MM.1S (cell line): ENCODE data around the gene ARHGAP31.
A peak's percentile ranks its signal among the peaks of the same experiment; 100 is the strongest.
"Not testable (repeated sequence)": the region's sequence is repeated elsewhere in the genome, so short reads cannot be mapped to it uniquely, and the experiment has no call there.

Source experiments
- DNase-seq: peaks from one replicate; pipeline ENCODE4 v3.0.0-alpha.2; 2015
- H2AFZ ChIP-seq: fragments of 300-600 bp; sonication (generic); 2 replicates; pipeline ENCODE4 v1.6.0; 2016; ENCODE audit warnings: antibody characterized with exemption, low read length
- H3F3A ChIP-seq: fragments of 300-600 bp; sonication (generic); 2 replicates; pipeline ENCODE4 v1.6.1; 2016; ENCODE audit warnings: mild to moderate bottlenecking, antibody characterized with exemption, low read length, moderate library complexity, mixed read lengths; ENCODE audit not compliant: insufficient read depth
- H3K27ac ChIP-seq: fragments of 300-600 bp; sonication (generic); 2 replicates; pipeline ENCODE4 v1.5.1; 2016; ENCODE audit warnings: mild to moderate bottlenecking, low read length
- H3K27me3 ChIP-seq: fragments of 300-600 bp; sonication (generic); replicated peaks from 2 replicates; pipeline ENCODE4 v1.6.0; 2016; ENCODE audit warnings: low read length; ENCODE audit not compliant: insufficient read depth
- H3K36me3 ChIP-seq: fragments of 300-600 bp; sonication (generic); replicated peaks from 2 replicates; pipeline ENCODE4 v1.6.1; 2016; ENCODE audit warnings: mild to moderate bottlenecking, low read length, mixed read lengths; ENCODE audit not compliant: insufficient read depth
- H3K4me1 ChIP-seq: fragments of 300-600 bp; sonication (generic); 2 replicates; pipeline ENCODE4 v1.6.1; 2016; ENCODE audit warnings: low read length, mixed read lengths
- H3K4me2 ChIP-seq: fragments of 300-600 bp; sonication (generic); 2 replicates; pipeline ENCODE4 v1.6.0; 2016; ENCODE audit warnings: low read depth, low read length
- H3K4me3 ChIP-seq: fragments of 300-600 bp; sonication (generic); 2 replicates; pipeline ENCODE4 v1.5.1; 2016; ENCODE audit warnings: low read length, mixed read lengths
- H3K79me2 ChIP-seq: fragments of 300-600 bp; sonication (generic); 2 replicates; pipeline ENCODE4 v1.6.1; 2016; ENCODE audit warnings: mixed run types, low read length, mixed read lengths
- H3K9ac ChIP-seq: fragments of 300-600 bp; sonication (generic); 2 replicates; pipeline ENCODE4 v1.6.1; 2016; ENCODE audit warnings: low read length, mixed read lengths
- H3K9me2 ChIP-seq: fragments of 300-600 bp; sonication (generic); replicated peaks from 2 replicates; pipeline ENCODE4 v1.6.1; 2016; ENCODE audit warnings: mild to moderate bottlenecking, low read length, mixed read lengths; ENCODE audit not compliant: insufficient read depth
- H3K9me3 ChIP-seq: fragments of 300-600 bp; sonication (generic); replicated peaks from 2 replicates; pipeline ENCODE4 v1.6.1; 2016; ENCODE audit warnings: mild to moderate bottlenecking, low read length, mixed read lengths; ENCODE audit not compliant: insufficient read depth
- H4K20me1 ChIP-seq: fragments of 300-600 bp; sonication (generic); 2 replicates; pipeline ENCODE4 v1.6.1; 2016; ENCODE audit warnings: mild to moderate bottlenecking, low read length, moderate library complexity, mixed read lengths; ENCODE audit not compliant: insufficient read depth
- CTCF ChIP-seq: fragments of 300-600 bp; sonication (generic); IDR thresholded peaks from 2 replicates; pipeline ENCODE4 v1.5.1; 2016; ENCODE audit warnings: antibody characterized with exemption, low read length, mixed read lengths
- EZH2 ChIP-seq: fragments of 300-600 bp; sonication (generic); optimal IDR thresholded peaks from 2 replicates; pipeline ENCODE3; 2017; ENCODE audit warnings: low read depth, mild to moderate bottlenecking, antibody characterized with exemption, low read length, mixed read lengths
- EZH2phosphoT487 ChIP-seq: fragments of 300-600 bp; sonication (generic); IDR thresholded peaks from 2 replicates; pipeline ENCODE4 v1.6.1; 2018; ENCODE audit warnings: antibody characterized with exemption, low read length

ARHGAP31 gene

DNA sequence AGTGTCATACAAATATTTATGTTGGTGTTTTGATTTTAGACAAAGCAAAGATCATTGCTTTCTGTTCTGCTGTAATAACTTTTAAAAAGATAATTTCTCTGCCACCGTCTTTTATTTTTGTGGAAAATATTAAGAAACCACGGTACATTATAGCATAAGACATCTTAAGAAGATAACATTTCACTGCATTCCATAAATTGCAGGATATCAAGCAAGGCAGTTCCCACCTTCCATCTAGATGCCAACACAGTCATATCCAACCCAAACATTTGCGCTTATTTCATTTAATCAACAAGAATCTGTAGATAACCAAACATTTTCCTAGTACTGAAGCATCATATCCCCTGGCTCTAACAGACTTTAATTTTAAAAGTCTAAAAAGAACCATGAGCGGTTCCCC lies 25.1 kb downstream of the ARHGAP31 start:
- Histone ChIP-seq H3K36me3 (no peaks in the 10 kb centered on the region), H3K9ac (no peak overlapping the region), H3K79me2 (peaks cover 35% of the 10 kb centered on the region), H3K9me2 (no peaks in the 10 kb centered on the region), H3K4me2 (no peak overlapping the region), H4K20me1 (no peaks in the 10 kb centered on the region), H2AFZ (no peak overlapping the region), H3K4me1 (peaks cover 8% of the 10 kb centered on the region), H3K9me3 (no peaks in the 10 kb centered on the region), H3K27me3 (no peaks in the 10 kb centered on the region), H3F3A (peaks cover 18% of the 10 kb centered on the region), H3K27ac (no peak overlapping the region), H3K4me3 (no peak overlapping the region)
- no peak for DNase-seq
- TF ChIP-seq CTCF (no peak), EZH2phosphoT487 (no peak), EZH2 (no peak)

DNA sequence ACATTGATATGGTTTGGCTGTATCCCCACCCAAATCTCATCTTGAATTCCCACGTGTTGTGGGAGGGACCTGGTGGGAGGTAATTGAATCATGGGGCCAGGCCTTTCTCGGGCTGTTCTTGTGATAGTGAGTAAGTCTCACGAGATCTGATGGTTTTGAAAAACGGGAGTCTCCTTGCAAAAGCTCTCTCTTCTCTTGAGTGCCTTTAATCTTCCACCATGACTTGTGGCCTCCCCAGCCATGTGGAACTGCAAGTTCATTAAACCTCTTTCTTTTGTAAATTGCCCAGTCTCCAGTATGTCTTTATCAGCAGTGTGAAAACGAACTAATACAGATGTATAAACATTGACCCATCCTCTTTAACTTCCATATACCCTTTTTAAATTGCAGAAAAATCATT lies 26.6 kb downstream of the ARHGAP31 start:
- H3K27ac ChIP-seq, H3K4me2 ChIP-seq, H2AFZ ChIP-seq, DNase-seq, H3K36me3 ChIP-seq, H3K4me3 ChIP-seq, H3K9ac ChIP-seq, H3K9me3 ChIP-seq, H3K9me2 ChIP-seq, H4K20me1 ChIP-seq, H3K27me3 ChIP-seq: not testable (repeated sequence)
- peaks cover 18% of the 10 kb centered on the region for H3F3A ChIP-seq
- peaks cover 42% of the 10 kb centered on the region for H3K79me2 ChIP-seq
- peaks cover 10% of the 10 kb centered on the region for H3K4me1 ChIP-seq

GRCh38 chr3:119322021-119322834 lies 28.0 kb downstream of the ARHGAP31 start:
- Histone ChIP-seq H3K9me3 (no peaks in the 10 kb centered on the region), H2AFZ (peak overlapping the region; percentile 81), H4K20me1 (no peaks in the 10 kb centered on the region), H3K9ac (peak overlapping the region; percentile 91), H3K79me2 (peaks cover 32% of the 10 kb centered on the region), H3K27me3 (no peaks in the 10 kb centered on the region), H3K4me2 (peak overlapping the region; percentile 93), H3K9me2 (no peaks in the 10 kb centered on the region), H3K4me3 (peak overlapping the region; percentile 81), H3F3A (peaks cover 18% of the 10 kb centered on the region), H3K36me3 (no peaks in the 10 kb centered on the region), H3K4me1 (peaks cover 10% of the 10 kb centered on the region), H3K27ac (peak overlapping the region; percentile 91)
- TF ChIP-seq CTCF (peak; percentile 16; the same call in 1 of the 2 replicates), EZH2 (no peak)
- peak; percentile 10 for DNase-seq
